Stimulated activated CD4-positive, alpha-beta T cell treated with anti-CD3 and anti-CD28 coated beads, TNF-alpha, amount 100 ng/mL, for 1 hour (primary cell): Measurements from ENCODE around the gene GPA33.
"Not testable (repeated sequence)": the region's sequence is repeated elsewhere in the genome, so short reads cannot be mapped to it uniquely, and the experiment has no call there.

ENCODE experiments used
- DNase-seq, 3 donors: peaks; one replicate each; pipeline ENCODE4 v3.0.0-alpha.2; 2020; ENCODE audit warnings: low read depth in 3 of 3, low spot score in 1 of 3

GPA33 gene

DNA sequence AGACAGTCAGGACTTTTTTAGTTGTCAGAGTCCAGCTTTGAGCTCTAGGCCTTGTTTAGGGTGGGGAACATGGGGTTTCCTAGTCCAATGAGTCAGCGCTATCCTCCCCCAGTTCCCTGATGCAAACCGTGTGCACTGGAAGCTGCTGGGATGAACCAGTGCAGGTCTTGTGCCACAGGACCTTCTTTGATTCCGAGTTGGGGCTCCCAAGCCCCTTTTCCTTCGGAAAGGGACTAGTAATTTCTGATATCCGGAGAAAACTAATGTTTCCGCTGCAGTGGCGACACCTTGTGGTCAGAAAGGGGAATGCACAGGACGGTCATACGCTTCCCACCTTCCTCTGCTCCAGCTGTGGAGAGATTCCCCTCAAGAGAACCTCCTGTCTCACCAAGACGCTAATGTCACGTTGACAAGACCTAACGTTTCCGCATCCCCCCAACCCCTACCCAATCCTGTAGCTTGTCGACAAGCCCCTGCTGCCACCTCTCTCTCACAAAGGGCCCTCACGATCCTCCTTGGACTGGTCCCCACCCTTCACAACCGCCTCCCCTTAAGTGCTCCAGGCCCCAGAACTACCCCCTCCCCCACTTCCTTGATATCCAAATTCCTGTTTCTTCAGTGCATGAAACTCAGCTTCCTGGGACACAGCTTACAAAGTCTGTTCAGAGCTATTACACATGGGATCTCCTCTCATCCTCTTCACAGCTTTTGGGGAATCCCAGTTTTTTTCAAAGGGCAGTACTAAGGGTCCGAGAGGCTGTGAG is 30.9 kb downstream of the GPA33 start:
- DNase-seq = peak; percentile 19 to 61 (median 39)

DNA sequence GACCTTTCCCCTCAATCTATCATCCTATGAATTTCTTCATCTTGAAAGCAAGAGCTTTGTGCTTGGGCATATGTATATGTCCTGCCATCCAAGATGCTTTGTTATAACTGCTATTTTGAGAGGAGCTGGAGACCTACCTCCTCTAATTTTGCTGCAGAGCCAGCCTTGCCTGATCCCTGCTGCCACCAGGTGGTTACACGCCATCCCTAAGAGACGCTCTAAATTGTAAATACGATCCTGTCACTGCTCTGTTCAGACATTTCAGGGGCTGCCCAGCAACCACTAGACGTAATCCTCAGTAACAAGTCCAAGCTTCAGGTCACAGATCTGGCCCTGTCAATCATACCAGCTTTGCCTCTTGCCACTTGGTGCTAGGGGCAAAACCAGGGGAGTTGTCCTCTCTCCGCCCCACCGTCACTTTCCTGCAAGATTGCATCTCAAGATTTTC is 32.9 kb downstream of the GPA33 start:
- DNase-seq = no peak

DNA sequence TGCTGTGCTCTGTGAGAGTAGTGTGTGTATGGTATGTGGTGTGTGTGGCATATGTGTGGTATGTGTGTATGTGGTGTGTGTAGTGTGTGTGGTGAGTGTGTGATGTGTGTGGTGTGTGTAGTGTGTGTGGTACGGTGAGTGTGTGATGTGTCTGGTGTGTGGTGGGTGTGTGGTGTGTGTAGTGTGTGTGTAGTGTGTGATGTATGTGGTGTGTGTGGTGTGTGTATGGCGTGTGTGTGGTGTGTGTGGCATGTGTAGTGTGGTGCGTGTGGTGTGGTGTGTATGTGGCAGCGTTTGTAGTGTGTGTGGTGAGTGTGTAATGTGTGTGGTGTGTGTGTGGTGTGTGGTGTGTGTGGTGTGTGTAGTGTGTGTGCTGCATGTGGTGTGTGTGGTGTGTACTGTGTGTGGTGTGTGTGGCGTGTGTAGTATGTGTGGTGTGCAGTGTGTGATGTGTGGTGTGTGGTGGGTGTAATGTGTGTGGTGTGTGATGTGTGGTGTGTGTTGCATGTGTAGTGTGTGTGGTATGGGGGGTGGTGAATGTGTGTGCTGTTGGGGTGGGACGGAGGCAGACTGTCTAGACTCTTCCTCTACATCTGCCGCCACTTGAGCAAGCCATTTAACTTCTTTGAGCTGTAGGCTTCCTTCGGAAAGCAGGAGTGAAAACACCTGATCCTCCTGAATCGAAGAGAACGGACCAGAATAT is 33.5 kb downstream of the GPA33 start:
- no peak for DNase-seq

DNA sequence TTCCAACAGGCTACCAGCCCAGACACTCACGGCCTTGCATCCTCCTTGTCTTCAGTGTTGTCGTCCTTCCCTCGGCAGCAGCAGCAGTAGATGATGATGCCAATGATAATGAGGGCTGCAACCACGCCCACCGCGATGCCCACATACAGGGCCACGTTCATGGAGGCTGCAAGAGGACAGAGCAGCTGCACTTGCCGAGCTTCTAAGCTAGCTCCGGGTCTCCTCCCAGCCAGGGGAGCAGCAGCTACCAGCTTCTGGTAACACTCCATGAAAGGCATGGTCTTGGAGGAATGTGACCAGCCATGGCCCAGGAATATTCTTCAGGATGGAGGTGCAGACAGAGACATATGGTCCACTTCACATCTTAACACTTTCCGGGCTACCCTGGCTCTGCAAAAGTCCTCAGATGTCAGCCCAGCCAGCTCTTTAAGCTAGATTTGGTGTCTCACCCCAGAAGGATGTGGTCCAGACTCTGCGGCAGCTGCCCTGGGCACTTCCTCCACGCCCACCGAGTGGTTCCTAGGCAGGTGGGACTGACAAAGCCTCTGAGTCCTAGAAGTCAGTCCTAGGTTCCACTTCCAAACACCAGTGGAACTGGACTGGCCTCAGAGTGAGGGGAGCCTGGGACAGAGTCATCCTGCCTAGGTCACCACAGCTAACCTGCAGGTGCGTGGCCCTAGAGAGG is 35.1 kb downstream of the GPA33 start:
- no peak for DNase-seq

DNA sequence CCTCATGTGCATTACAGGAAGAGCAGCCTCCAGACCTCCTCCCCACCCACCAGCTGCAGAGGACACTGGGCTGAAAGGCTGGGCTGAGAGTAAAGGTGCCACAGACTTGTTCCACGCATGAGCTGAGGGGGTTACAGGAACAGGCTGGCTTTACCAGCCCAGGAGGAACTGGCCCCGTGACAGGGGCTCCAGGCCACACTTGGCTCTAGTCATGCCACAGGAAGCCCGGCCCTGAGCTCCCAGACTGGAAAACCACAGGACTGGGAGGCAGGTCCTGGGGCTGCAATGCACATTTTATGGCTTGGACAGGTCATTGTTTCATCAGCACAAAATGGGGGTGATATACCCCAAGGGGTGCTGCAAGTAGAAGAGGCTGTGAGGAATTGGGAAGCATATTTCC is 35.6 kb downstream of the GPA33 start:
- DNase-seq = no peak

DNA sequence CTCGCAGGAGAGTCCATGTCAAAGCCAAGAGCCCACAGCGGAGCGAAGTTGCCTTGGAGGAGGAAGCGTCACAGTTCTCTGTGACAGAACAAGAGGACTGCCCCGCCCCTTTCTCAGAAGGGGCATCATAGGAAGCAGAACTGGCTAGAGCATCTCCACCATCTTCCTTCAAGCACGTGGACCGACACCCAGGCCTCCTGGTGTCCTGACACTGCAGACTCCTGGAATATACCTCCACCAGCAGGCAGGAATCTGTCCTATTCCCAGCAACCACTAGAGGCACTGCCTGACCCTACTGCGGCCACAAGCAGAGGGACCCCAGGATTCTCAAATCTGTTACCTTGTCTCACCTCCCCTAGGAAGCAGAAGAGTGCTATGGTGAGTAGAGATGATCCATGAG is 37.8 kb downstream of the GPA33 start:
- DNase-seq = no peak

DNA sequence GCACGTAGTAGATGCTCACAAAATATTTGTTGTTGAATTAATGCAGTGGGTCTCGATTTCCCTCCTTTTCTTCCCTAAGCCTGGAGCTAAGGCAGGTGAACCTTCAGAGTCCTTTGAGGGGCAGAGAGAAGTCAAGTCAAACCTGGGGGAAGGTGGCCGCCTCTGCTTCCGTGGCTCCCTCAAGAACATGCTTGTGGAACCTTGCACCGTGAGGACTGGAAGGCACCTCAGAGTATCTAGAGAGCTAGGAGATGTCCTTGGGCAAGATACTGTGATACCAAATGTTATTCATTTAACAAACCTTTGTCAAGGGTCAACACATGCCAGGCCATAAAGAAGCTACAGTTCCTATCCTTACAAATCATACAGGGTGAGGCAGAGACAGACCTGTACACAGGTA is 38.3 kb downstream of the GPA33 start:
- DNase-seq = no peak

DNA sequence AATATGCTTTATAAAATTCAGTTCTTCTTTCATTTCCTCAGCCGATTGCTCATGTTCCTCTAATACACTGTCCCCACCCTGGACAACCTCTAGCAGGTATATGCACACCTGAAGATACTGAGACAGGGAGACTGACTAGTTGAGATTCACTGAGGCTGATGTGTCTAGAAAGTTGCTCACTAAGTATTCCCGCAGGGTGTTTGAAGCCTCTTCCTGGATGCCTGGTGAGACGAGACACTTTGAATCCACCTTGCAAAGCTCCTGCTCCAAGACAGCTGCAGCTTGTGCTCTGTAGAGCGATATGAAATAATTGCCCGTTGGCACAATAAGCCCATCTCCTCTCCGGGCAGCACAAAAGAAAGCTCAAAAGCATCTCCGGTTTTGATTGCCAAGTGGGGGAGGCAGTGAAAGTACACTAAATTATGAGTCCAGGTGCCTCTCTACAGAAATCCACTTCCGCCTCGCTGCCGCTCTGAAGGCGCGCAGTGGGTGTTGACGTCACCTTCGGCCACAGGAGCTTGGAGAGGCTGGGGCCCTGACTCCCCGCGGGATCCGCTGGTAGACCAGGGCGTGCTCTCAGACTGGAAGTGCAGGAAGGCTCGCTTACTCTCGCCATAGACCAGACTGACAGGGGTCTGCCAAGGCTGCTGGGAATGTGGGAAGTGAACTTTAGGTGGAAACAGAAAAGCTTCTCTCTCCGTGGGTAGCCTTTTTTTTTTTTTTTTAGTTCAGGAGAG is 46.3 kb downstream of the GPA33 start:
- DNase-seq = peak; percentile 16 to 42 (median 21)

DNA sequence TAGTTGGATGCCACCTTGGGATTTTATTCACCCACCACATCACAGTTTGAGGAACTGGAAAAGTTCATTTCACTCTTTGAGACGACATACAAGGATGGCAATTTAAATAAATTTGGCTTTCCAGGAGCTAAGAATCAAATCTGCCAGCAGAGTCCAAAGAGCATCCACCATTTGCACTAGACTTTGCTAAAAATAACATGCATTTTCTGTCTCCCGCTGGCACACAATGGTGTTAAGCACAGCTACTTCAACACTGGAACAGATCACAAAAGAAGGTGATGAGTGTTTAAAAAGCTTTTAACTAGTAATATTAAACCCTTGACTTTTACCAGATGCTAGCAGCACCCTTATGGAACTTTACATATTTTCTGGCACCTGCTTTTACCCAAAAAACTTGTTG is 56.5 kb downstream of the GPA33 start:
- no peak for DNase-seq

DNA sequence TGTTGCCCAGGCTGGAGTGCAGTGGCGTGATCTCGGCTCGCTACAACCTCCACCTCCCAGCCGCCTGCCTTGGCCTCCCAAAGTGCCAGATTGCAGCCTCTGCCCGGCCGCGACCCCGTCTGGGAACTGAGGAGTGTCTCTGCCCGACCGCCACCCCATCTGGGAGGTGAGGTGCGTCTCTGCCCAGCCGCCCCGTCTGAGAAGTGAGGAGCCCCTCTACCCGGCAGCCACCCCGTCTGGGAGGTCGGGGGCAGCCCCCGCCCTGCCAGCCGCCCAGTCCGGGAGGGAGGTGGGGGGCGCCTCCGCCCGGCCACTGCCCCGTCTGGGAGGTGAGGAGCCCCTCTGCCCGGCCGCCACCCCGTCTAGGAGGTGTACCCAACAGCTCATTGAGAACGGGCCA is 60.6 kb downstream of the GPA33 start:
- not testable (repeated sequence) for DNase-seq

DNA sequence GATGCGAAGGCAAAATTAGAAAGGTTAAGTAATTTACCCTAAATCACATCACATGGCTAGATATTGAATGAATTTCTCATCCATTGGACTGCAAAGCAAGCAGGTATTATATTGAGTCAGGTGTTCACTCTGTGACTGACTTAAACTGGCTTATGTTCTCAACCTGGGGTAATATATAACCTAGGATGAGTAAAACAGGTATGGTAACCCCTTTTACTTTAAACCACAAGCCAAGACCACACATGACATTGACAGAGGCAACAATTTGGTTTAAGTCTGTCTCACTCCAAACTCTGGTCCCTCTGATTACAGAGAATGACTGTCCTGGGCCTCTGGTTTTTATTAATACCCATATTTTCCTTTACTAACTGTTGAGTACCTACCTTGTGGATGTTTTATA is 67.8 kb downstream of the GPA33 start:
- no peak for DNase-seq

DNA sequence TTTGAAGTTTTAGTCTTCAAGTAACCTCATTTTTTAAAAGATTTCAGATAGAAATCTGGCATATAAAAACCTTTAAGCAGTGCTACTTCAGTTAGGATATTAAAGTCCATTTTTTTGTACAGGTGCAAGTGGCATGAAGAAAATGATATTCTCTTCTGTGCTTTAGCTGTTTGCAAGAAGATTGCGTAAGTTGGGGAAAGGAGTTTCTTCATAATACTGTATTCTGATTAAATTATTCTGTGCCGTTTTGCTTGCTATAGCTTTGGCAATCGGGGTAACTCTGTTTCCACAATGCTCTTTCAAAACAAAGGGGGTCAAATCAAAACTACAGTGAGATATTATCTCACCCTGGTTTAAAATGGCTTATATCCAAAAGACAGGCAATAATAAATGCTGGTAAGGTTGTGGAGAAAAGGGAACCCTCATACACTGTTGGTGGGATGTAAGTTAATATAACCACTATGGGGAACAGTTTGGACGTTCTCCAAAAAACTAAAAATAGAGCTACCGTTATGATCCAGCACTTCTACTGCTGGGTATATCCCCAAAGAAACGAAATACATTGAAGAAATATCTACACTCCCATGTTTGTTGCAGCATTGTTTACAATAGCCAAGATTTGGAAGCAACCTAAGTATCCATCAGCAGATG is 74.0 kb downstream of the GPA33 start:
- DNase-seq = no peak

DNA sequence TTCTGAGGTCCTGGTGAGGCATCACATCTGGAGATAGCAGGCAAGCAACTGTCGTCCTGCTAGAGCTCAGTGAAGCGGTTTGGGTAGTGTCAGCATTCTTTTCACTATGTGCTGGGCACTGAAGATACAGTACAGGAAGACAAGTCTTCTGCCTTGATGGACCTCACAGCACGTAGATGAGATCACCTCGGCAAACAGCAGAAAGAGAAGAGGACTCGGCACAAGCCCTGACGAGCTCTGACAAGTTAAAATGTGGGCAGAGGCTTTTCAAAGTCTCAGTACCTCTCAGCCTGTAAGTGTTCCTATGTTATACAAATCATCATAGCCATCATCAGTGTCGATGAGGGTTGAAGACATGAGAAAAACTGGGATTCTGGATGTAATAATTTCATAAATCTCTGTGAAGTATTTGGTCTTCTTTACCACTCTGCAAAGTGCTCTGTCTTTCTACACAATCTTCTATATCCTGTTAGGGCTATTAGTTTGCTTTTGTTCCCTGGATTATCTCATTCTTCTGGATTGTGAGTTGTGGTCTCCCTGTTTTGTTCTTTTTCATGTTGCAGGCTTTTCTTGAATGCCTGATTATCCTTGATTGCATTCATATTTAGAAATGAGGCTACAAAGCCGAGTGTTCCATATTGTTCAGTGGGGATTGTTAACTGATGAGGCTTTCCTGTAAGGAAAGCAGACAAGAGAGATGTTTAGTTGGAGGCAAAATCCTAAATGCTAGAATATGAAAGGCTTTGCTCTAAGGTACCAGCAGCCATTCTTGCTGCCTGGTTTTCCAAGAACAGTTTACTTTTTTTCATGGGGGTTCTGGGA is 76.9 kb downstream of the GPA33 start:
- no peak for DNase-seq

DNA sequence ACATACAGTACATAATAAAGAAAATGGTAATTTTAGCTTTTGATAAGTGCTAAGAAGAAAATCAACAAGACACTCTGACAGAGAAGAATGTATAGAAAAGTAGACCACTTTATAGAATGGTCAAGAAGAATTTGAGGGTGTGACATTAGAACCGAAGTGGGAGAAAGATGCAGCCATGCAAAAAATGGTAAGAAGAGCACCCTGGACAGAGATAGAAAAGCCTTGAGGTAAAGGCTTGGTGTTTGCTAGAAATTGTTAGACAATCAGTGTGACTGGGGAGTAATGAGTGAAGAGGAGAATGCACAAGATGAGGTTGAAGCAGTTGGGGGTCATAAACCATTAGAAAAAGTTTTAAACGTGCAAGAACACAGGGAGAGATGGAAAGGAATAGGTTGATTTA is 77.6 kb downstream of the GPA33 start:
- no peak for DNase-seq

DNA sequence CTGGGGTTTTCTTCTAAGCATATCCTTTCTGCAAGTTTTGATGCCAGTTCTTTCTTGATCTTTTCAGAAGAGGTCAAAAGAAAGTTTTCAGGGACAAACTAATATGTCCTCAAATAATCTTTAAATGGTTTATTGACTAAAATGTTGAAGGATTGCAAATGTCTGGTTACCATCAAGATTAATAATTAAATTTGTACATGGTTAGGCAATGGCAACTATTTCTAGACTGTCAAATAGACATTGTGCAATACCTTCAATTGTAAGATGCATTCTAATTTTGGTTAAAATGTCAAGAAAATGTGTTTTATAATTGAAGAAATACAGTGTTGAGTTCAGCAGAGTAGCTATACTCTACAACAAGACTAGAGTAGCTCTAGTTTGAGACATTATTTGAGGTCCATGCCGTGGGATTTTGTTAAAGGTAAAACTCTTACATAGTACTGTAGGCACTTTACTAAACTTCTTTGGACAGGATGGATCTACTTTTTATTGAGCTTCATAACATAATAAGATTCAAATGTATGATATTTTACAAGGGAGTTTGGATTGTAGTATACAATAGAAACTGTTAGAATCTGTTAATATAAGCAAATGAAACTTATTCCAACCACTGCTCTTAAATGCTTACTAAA is 78.5 kb downstream of the GPA33 start:
- DNase-seq = no peak

DNA sequence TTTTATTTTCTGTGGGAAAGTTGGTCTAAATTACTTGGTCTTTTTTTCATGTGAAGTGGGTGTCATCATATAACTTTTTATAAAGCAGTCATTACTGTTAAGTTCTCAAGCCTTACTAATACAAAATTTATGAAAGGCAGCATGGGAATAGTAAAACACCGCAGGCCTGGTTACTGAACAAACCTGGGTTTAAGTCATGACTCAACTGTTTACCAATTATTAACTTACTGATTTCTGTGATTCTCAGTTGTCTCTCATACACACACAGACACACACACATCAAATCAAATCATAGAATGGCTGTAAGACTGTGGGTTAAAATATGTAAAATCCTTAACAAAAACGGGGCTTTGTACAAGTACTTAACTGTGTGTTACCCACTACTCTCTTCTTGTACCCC is 86.5 kb downstream of the GPA33 start:
- DNase-seq = no peak
